IMR-90 (cell line): Measurements from ENCODE around the gene TEDC2. TPM values are rescaled to one million over a fixed set of nuclear protein-coding genes. Genes with fewer than 3 reads are reported as not detected.
"Not testable (repeated sequence)": the region's sequence is repeated elsewhere in the genome, so short reads cannot be mapped to it uniquely, and the experiment has no call there.

ENCODE experiments used
- ATAC-seq: fragments of 200-7000 bp; cut with Tn5 transposase; 2 replicates; pipeline ENCODE4 v1.9.1; 2020; ENCODE audit warnings: low read depth, mild to moderate bottlenecking, moderate library complexity
- BruUV-seq: library from RNA; stranded (reverse); fragments of 400-500 nt; replicated peaks from 2 replicates; lab custom pipeline; 2021; lab: Mats Ljungman, UMichigan
- CTCF ChIA-PET: fragments of 300-600 bp; formaldehyde crosslinking; extraction: SDS; loops from one replicate; lab custom pipeline; 2021; ENCODE audit warnings: antibody characterized with exemption; lab: Yijun Ruan, JAX
- POLR2A ChIA-PET: fragments of 300-600 bp; sonication (Branson Sonifier 250); formaldehyde crosslinking; loops from one replicate; lab custom pipeline; 2022; ENCODE audit warnings: antibody characterized with exemption; ENCODE audit not compliant: unreplicated experiment; lab: Charles Lee
- DNase-seq: peaks from one replicate; pipeline ENCODE4 v3.0.0; 2013
- H2AFZ ChIP-seq: replicated peaks from 2 replicates; pipeline ENCODE3; 2013; ENCODE audit warnings: low read length, mild to moderate bottlenecking; ENCODE audit not compliant: poor library complexity
- H2AK5ac ChIP-seq: 2 replicates; pipeline ENCODE4 v1.6.1; 2013; ENCODE audit warnings: low read depth, low read length, inconsistent platforms
- H2AK9ac ChIP-seq: replicated peaks from 2 replicates; pipeline ENCODE3; 2013; ENCODE audit warnings: mild to moderate bottlenecking, low read depth, low read length, moderate library complexity; ENCODE audit not compliant: poor library complexity
- H2BK120ac ChIP-seq: 2 replicates; pipeline ENCODE4 v1.6.1; 2013; ENCODE audit warnings: low read depth, low read length, inconsistent platforms
- H2BK15ac ChIP-seq: 3 replicates; pipeline ENCODE4 v1.6.1; 2013; ENCODE audit warnings: low read depth, low read length, inconsistent platforms
- H2BK20ac ChIP-seq: 2 replicates; pipeline ENCODE4 v1.6.1; 2013; ENCODE audit warnings: low read depth, mild to moderate bottlenecking, inconsistent platforms, low read length, moderate library complexity
- H2BK5ac ChIP-seq: 2 replicates; pipeline ENCODE4 v1.6.1; 2013; ENCODE audit warnings: mild to moderate bottlenecking, low read depth, low read length, inconsistent platforms; ENCODE audit not compliant: poor library complexity, severe bottlenecking
- H3K14ac ChIP-seq: replicated peaks from 2 replicates; pipeline ENCODE4 v1.6.1; 2013; ENCODE audit warnings: low read depth, low read length, inconsistent platforms
- H3K18ac ChIP-seq: 2 replicates; pipeline ENCODE4 v1.6.1; 2013; ENCODE audit warnings: low read depth, low read length, control low read depth
- H3K23ac ChIP-seq: 2 replicates; pipeline ENCODE4 v1.6.1; 2013; ENCODE audit warnings: low read depth, low read length, inconsistent platforms
- H3K27ac ChIP-seq: 2 replicates; pipeline ENCODE4 v1.5.1; 2013; ENCODE audit warnings: mild to moderate bottlenecking, control low read depth, low read length; ENCODE audit not compliant: insufficient read depth
- H3K27me3 ChIP-seq: 2 replicates; pipeline ENCODE4 v1.6.1; 2013; ENCODE audit warnings: low read length; ENCODE audit not compliant: control insufficient read depth, insufficient read depth
- H3K36me3 ChIP-seq: 2 replicates; pipeline ENCODE4 v1.6.1; 2013; ENCODE audit warnings: low read length, mixed read lengths; ENCODE audit not compliant: control insufficient read depth, insufficient read depth
- H3K4ac ChIP-seq: 2 replicates; pipeline ENCODE4 v1.6.1; 2013; ENCODE audit warnings: low read depth, low read length, inconsistent platforms
- H3K4me1 ChIP-seq: 2 replicates; pipeline ENCODE4 v1.6.1; 2013; ENCODE audit warnings: low read length, mixed read lengths; ENCODE audit not compliant: control insufficient read depth, insufficient read depth
- H3K4me2 ChIP-seq: 2 replicates; pipeline ENCODE4 v1.6.1; 2013; ENCODE audit warnings: low read depth, mild to moderate bottlenecking, control low read depth, low read length, moderate library complexity
- H3K4me3 ChIP-seq: 2 replicates; pipeline ENCODE4 v1.5.1; 2013; ENCODE audit warnings: low read depth, mild to moderate bottlenecking, control low read depth, low read length, moderate library complexity; ENCODE audit not compliant: insufficient read depth
- H3K56ac ChIP-seq: 2 replicates; pipeline ENCODE4 v1.6.1; 2013; ENCODE audit warnings: low read length, inconsistent platforms; ENCODE audit not compliant: insufficient read depth; ENCODE audit errors: extremely low read depth
- H3K79me1 ChIP-seq, 2 experiments: 2 replicates each; pipeline ENCODE4 v1.6.1; 2013; ENCODE audit warnings: low read length in 2 of 2, inconsistent platforms in 1 of 2, low read depth in 1 of 2
- H3K9ac ChIP-seq: 2 replicates; pipeline ENCODE4 v1.6.1; 2013; ENCODE audit warnings: low read depth, low read length, control low read depth
- H3K9me1 ChIP-seq: 2 replicates; pipeline ENCODE4 v1.6.1; 2013; ENCODE audit warnings: low read length, inconsistent platforms; ENCODE audit not compliant: insufficient read depth
- H3K9me3 ChIP-seq: 2 replicates; pipeline ENCODE4 v1.6.1; 2013; ENCODE audit warnings: low read length; ENCODE audit not compliant: control insufficient read depth, insufficient read depth
- H4K20me1 ChIP-seq: 2 replicates; pipeline ENCODE4 v1.6.1; 2013; ENCODE audit warnings: low read length, inconsistent platforms; ENCODE audit not compliant: insufficient read depth
- H4K5ac ChIP-seq: 2 replicates; pipeline ENCODE4 v1.6.1; 2013; ENCODE audit warnings: mild to moderate bottlenecking, low read depth, low read length, control low read depth
- H4K8ac ChIP-seq, 2 experiments: 2 replicates each; pipeline ENCODE4 v1.6.1; 2013; ENCODE audit warnings: low read depth in 2 of 2, low read length in 2 of 2, control low read depth in 1 of 2, inconsistent platforms in 1 of 2
- H4K91ac ChIP-seq: 2 replicates; pipeline ENCODE4 v1.6.1; 2013; ENCODE audit warnings: low read depth, low read length, inconsistent platforms; ENCODE audit not compliant: insufficient read depth
- WGBS, 2 experiments: methylation state at CpG; one replicate each; pipeline versions ENCODE4 v1.1.5 to v1.1.7; 2013; ENCODE audit warnings: missing lambda C conversion rate in 2 of 2; ENCODE audit not compliant: insufficient read length in 1 of 2; ENCODE audit errors: extremely low coverage in 2 of 2; 5-methylcytosine and 5-hydroxymethylcytosine counted together
- dilution Hi-C: fragments of 300-500 bp; cut with HindIII; formaldehyde crosslinking; loops from one replicate; pipeline ENCODE4 v1.14.3; 2018; ENCODE audit warnings: low sequenced_read_pairs; ENCODE audit not compliant: unreplicated experiment
- in situ Hi-C: fragments of 300-500 bp; cut with MboI; formaldehyde crosslinking; loops from 3 replicates; pipeline ENCODE4 v1.14.3; 2019; ENCODE audit warnings: low sequenced_read_pairs, inconsistent platforms, mixed read lengths
- intact Hi-C: fragments of 100-400 bp; cut with micrococcal nuclease; formaldehyde crosslinking; loops from 2 replicates; pipeline ENCODE4 v1.10.0; 2022
- polyA plus RNA-seq, 3 experiments: library from polyadenylated mRNA; depleted of rRNA; stranded (reverse); fragments of >200 nt; gene quantifications; 2 replicates each; pipeline ENCODE4 v1.2.3, GENCODE V29; 2012; ENCODE audit warnings: low replicate concordance in 1 of 3
- total RNA-seq: library from RNA; depleted of rRNA; stranded (reverse); fragments of >200 nt; gene quantifications from 2 replicates; pipeline ENCODE4 v1.2.3, GENCODE V29; 2012

The TEDC2 gene
- total and polyA plus RNA-seq, 2 of the 4 experiments (the other 2 are of a cell fraction): 3.6 to 7.3 TPM

DNA sequence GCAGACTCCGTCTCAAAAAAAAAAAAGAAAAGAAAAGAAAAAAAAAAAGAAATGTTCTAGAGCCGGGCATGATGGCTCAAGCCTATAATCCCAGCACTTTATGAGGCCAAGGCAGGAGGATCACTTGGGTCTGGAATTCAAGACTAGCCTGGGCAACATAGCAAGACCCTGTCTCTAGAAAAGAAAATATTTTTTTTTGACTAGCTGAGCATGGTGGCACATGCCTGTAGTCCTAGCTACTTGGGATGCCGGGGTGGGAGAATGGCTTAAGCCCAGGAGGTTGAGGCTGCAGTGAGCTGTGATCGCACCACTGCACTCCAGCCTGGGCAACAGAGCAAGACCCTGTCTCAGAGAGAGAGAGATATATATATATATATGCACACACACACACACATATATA is 24.7 kb upstream of the TEDC2 start:
- in situ Hi-C loops, CTCF ChIA-PET, H3K9ac ChIP-seq, H2BK120ac ChIP-seq, H4K20me1 ChIP-seq, H3K14ac ChIP-seq, H3K9me3 ChIP-seq, H4K8ac ChIP-seq, H3K9me1 ChIP-seq, H2AK5ac ChIP-seq, H2AFZ ChIP-seq, BruUV-seq, H3K23ac ChIP-seq, H3K4me2 ChIP-seq, dilution Hi-C loops, H3K56ac ChIP-seq, H4K91ac ChIP-seq, H2AK9ac ChIP-seq, H3K4ac ChIP-seq, H3K27me3 ChIP-seq, H3K4me3 ChIP-seq, H2BK5ac ChIP-seq, DNase-seq, intact Hi-C loops, H3K18ac ChIP-seq, H3K4me1 ChIP-seq, ATAC-seq, H4K5ac ChIP-seq, H2BK15ac ChIP-seq, H2BK20ac ChIP-seq, POLR2A ChIA-PET, H3K27ac ChIP-seq: not testable (repeated sequence)
- WGBS, 2 experiments: no CpG with 5 or more reads among the region's 4 CpGs
- Histone ChIP-seq H3K36me3 (peaks cover 37% of the 10 kb centered on the region), H3K79me1 (peaks cover 49 to 52% of the 10 kb centered on the region in 2 experiments)
